Rectal smooth muscle tissue (tissue), 1 donor: ENCODE results near the gene DFFA.
A peak's percentile ranks its signal among the peaks of the same experiment; 100 is the strongest.
"Not testable (repeated sequence)": the region's sequence is repeated elsewhere in the genome, so short reads cannot be mapped to it uniquely, and the experiment has no call there.

Source experiments
- H3K27ac ChIP-seq: one replicate; pipeline ENCODE4 v1.7.0; 2013; ENCODE audit warnings: low read depth, low read length, inconsistent platforms
- H3K27me3 ChIP-seq: one replicate; pipeline ENCODE4 v1.7.0; 2013; ENCODE audit warnings: low read length; ENCODE audit not compliant: control insufficient read depth, insufficient read depth
- H3K36me3 ChIP-seq: one replicate; pipeline ENCODE4 v1.7.0; 2013; ENCODE audit warnings: low read length; ENCODE audit not compliant: control insufficient read depth, insufficient read depth
- H3K4me1 ChIP-seq: one replicate; pipeline ENCODE4 v1.7.0; 2013; ENCODE audit warnings: low read length; ENCODE audit not compliant: control insufficient read depth, insufficient read depth
- H3K4me3 ChIP-seq: one replicate; pipeline ENCODE4 v1.7.0; 2013; ENCODE audit warnings: low read length
- H3K9ac ChIP-seq: one replicate; pipeline ENCODE4 v1.7.0; 2013; ENCODE audit warnings: low read length

Gene DFFA

GRCh38 chr1:10471411-10472219 is 714 bp downstream of the DFFA start:
- peak overlapping the region; percentile 25 for H3K27ac ChIP-seq
- peaks cover 8% of the 10 kb centered on the region for H3K36me3 ChIP-seq
- no peaks in the 10 kb centered on the region for H3K27me3 ChIP-seq
- peak overlapping the region; percentile 61 for H3K9ac ChIP-seq
- peak overlapping the region; percentile 86 for H3K4me3 ChIP-seq
- peaks cover 9% of the 10 kb centered on the region for H3K4me1 ChIP-seq

GRCh38 chr1:10470043-10470442 is 2.3 kb downstream of the DFFA start:
- H3K9ac ChIP-seq: no peak overlapping the region
- peaks cover 12% of the 10 kb centered on the region for H3K36me3 ChIP-seq
- no peak overlapping the region for H3K4me3 ChIP-seq
- H3K4me1 ChIP-seq: peaks cover 3% of the 10 kb centered on the region
- H3K27ac ChIP-seq: no peak overlapping the region
- no peaks in the 10 kb centered on the region for H3K27me3 ChIP-seq

- Histone ChIP-seq H3K36me3 (peaks cover 28% of the 10 kb centered on the region), H3K4me1 (peaks cover 3% of the 10 kb centered on the region), H3K27me3 (no peaks in the 10 kb centered on the region), H3K9ac (no peak overlapping the region), H3K4me3 (no peak overlapping the region), H3K27ac (no peak overlapping the region)
Measured at GRCh38 chr1:10467078-10467477, 5.3 kb downstream of the DFFA start.

- no peaks in the 10 kb centered on the region for H3K27me3 ChIP-seq
- H3K4me1 ChIP-seq: no peaks in the 10 kb centered on the region
- H3K9ac ChIP-seq: no peak overlapping the region
- H3K4me3 ChIP-seq: no peak overlapping the region
- H3K36me3 ChIP-seq: peaks cover 18% of the 10 kb centered on the region
- H3K27ac ChIP-seq: no peak overlapping the region
Measured at GRCh38 chr1:10459184-10459583, 13.1 kb downstream of the DFFA start.

- Histone ChIP-seq H3K4me1 (no peaks in the 10 kb centered on the region), H3K9ac (no peak overlapping the region)
Measured at GRCh38 chr1:10457875-10458274, 14.5 kb downstream of the DFFA start.

GRCh38 chr1:10457462-10457861 is 14.9 kb downstream of the DFFA start:
- not testable (repeated sequence) for H3K4me1 ChIP-seq, H3K4me3 ChIP-seq, H3K27ac ChIP-seq, H3K9ac ChIP-seq, H3K36me3 ChIP-seq, H3K27me3 ChIP-seq

More at GRCh38 chr1:10457875-10458274, 14.5 kb downstream of the DFFA start:
- Histone ChIP-seq H3K4me3 (no peak overlapping the region), H3K36me3 (peaks cover 13% of the 10 kb centered on the region), H3K27me3 (no peaks in the 10 kb centered on the region), H3K27ac (no peak overlapping the region)

GRCh38 chr1:10456661-10457060 is 15.7 kb downstream of the DFFA start:
- no peak overlapping the region for H3K27ac ChIP-seq
- H3K4me3 ChIP-seq: no peak overlapping the region
- H3K27me3 ChIP-seq: no peaks in the 10 kb centered on the region
- H3K4me1 ChIP-seq: no peaks in the 10 kb centered on the region
- H3K9ac ChIP-seq: no peak overlapping the region
- H3K36me3 ChIP-seq: peaks cover 4% of the 10 kb centered on the region

GRCh38 chr1:10456048-10456447 is 16.3 kb downstream of the DFFA start:
- Histone ChIP-seq H3K27ac (no peak overlapping the region), H3K4me3 (no peak overlapping the region)

GRCh38 chr1:10451287-10451686 is 21.0 kb downstream of the DFFA start:
- no peak overlapping the region for H3K4me3 ChIP-seq

More at GRCh38 chr1:10456048-10456447, 16.3 kb downstream of the DFFA start:
- no peaks in the 10 kb centered on the region for H3K27me3 ChIP-seq
- H3K9ac ChIP-seq: no peak overlapping the region
- no peaks in the 10 kb centered on the region for H3K4me1 ChIP-seq
- H3K36me3 ChIP-seq: no peaks in the 10 kb centered on the region

GRCh38 chr1:10450836-10451235 is 21.5 kb downstream of the DFFA start:
- H3K27ac ChIP-seq: no peak overlapping the region
- no peaks in the 10 kb centered on the region for H3K36me3 ChIP-seq
- no peaks in the 10 kb centered on the region for H3K4me1 ChIP-seq
- no peaks in the 10 kb centered on the region for H3K27me3 ChIP-seq
- no peak overlapping the region for H3K9ac ChIP-seq
- H3K4me3 ChIP-seq: no peak overlapping the region

More at GRCh38 chr1:10451287-10451686, 21.0 kb downstream of the DFFA start:
- Histone ChIP-seq H3K36me3 (no peaks in the 10 kb centered on the region), H3K9ac (no peak overlapping the region), H3K4me1 (no peaks in the 10 kb centered on the region), H3K27me3 (no peaks in the 10 kb centered on the region), H3K27ac (no peak overlapping the region)

GRCh38 chr1:10450156-10450814 is 22.0 kb downstream of the DFFA start:
- Histone ChIP-seq H3K9ac (no peak overlapping the region), H3K4me3 (no peak overlapping the region)

GRCh38 chr1:10449751-10450150 is 22.6 kb downstream of the DFFA start, which contains the start of gene CORT:
Gene CORT, plus strand, starts transcription at chr1:10450031. Its CDS starts 193 bp downstream, at chr1:10450224.
- Histone ChIP-seq H3K4me3 (no peak within 1 kb of the TSS), H3K27ac (no peak within 1 kb of the TSS), H3K27me3 (no peaks in the 10 kb centered on the region), H3K9ac (no peak within 1 kb of the TSS), H3K4me1 (no peaks in the 10 kb centered on the region), H3K36me3 (no peaks in the 10 kb centered on the region)

More at GRCh38 chr1:10450156-10450814, 22.0 kb downstream of the DFFA start:
- Histone ChIP-seq H3K27me3 (no peaks in the 10 kb centered on the region), H3K36me3 (no peaks in the 10 kb centered on the region), H3K4me1 (no peaks in the 10 kb centered on the region), H3K27ac (no peak overlapping the region)
